Ishikawa (cell line): ENCODE data around the gene FAM177A1.

Source experiments
- EGR1 ChIP-seq: IDR thresholded peaks from 2 replicates; pipeline ENCODE4 v1.6.1; 2012
- MAX ChIP-seq: IDR thresholded peaks from 2 replicates; pipeline ENCODE4 v1.6.1; 2012
- TAF1 ChIP-seq: IDR thresholded peaks from 2 replicates; pipeline ENCODE4 v1.6.1; 2012; ENCODE audit warnings: low read depth, mild to moderate bottlenecking
- USF1 ChIP-seq: IDR thresholded peaks from 2 replicates; pipeline ENCODE4 v1.6.1; 2012
- YY1 ChIP-seq: IDR thresholded peaks from 2 replicates; pipeline ENCODE4 v1.6.1; 2012; ENCODE audit warnings: low read depth
- ZBTB7A ChIP-seq: IDR thresholded peaks from 2 replicates; pipeline ENCODE4 v1.6.1; 2012; ENCODE audit warnings: low read depth

- TF ChIP-seq EGR1 (no peak), MAX (no peak), TAF1 (no peak), ZBTB7A (no peak), YY1 (no peak), USF1 (no peak)
Observed at GRCh38 chr14:35044939-35045797, 904 bp upstream of the FAM177A1 start.
